Measurements from ENCODE around the gene WDR18.
A peak's percentile ranks its signal among the peaks of the same experiment; 100 is the strongest.

WDR18 gene, protein sequence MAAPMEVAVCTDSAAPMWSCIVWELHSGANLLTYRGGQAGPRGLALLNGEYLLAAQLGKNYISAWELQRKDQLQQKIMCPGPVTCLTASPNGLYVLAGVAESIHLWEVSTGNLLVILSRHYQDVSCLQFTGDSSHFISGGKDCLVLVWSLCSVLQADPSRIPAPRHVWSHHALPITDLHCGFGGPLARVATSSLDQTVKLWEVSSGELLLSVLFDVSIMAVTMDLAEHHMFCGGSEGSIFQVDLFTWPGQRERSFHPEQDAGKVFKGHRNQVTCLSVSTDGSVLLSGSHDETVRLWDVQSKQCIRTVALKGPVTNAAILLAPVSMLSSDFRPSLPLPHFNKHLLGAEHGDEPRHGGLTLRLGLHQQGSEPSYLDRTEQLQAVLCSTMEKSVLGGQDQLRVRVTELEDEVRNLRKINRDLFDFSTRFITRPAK

DNA sequence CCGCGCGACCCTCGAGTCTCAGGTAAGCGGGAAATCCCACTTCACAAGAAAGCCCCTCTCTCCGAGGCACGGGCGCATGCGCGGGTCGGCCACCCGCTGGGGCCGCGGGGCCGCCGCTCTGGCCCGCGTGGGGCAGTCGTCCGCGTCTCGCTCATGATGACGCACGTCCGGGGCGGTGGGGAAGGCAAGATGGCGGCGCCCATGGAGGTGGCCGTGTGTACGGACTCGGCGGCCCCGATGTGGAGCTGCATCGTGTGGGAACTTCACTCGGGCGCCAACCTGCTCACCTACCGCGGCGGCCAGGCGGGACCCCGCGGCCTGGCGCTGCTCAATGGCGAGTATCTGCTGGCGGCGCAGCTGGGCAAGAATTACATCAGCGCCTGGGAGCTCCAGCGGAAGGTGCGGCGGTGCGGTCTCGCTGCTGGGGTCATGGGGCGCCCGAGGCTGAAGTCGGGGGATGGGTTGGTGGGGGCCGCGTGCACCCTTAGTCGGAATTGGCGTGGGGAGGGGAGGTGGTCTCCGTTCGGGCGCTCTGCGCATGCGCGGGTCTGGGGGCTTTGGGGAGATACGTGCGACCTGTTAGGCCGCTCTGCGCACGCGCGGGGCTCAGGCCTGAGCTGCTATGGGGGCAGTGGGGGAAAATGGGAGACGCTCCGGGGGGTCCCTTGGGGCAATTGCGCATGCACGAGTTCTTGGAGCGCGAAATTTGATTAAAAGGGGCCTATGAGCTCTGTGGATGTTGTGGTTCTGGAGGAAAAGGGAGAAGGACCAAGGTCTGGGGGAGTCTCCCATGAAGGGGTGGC is at the start of gene WDR18:
Gene WDR18, plus strand, starts transcription at position 181 of the 803 bp plus-strand sequence. Its CDS starts 9 bp downstream, at position 190.
- peak; percentile 86 for DNase-seq (ENCODE audit: low read depth)
- TF ChIP-seq, protein P1, sequence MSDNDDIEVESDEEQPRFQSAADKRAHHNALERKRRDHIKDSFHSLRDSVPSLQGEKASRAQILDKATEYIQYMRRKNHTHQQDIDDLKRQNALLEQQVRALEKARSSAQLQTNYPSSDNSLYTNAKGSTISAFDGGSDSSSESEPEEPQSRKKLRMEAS (IDR thresholded peaks at IDR 0.05; ENCODE audit: low read depth, low read length), result peak; percentile 75
- TF ChIP-seq, protein P2, sequence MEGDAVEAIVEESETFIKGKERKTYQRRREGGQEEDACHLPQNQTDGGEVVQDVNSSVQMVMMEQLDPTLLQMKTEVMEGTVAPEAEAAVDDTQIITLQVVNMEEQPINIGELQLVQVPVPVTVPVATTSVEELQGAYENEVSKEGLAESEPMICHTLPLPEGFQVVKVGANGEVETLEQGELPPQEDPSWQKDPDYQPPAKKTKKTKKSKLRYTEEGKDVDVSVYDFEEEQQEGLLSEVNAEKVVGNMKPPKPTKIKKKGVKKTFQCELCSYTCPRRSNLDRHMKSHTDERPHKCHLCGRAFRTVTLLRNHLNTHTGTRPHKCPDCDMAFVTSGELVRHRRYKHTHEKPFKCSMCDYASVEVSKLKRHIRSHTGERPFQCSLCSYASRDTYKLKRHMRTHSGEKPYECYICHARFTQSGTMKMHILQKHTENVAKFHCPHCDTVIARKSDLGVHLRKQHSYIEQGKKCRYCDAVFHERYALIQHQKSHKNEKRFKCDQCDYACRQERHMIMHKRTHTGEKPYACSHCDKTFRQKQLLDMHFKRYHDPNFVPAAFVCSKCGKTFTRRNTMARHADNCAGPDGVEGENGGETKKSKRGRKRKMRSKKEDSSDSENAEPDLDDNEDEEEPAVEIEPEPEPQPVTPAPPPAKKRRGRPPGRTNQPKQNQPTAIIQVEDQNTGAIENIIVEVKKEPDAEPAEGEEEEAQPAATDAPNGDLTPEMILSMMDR (IDR thresholded peaks at IDR 0.05; ENCODE audit: low read depth, low read length), result no peak
- TF ChIP-seq MYC (IDR thresholded peaks at IDR 0.05; ENCODE audit: low read depth, low read length) (peak; percentile 90), POLR2A (IDR thresholded peaks at IDR 0.05; ENCODE audit: extremely low read depth, insufficient read length) (peak; percentile 24)
- peak within 1 kb of the TSS; percentile 69 for H3K4me3 ChIP-seq (ENCODE audit: low read depth, low read length)

DNA sequence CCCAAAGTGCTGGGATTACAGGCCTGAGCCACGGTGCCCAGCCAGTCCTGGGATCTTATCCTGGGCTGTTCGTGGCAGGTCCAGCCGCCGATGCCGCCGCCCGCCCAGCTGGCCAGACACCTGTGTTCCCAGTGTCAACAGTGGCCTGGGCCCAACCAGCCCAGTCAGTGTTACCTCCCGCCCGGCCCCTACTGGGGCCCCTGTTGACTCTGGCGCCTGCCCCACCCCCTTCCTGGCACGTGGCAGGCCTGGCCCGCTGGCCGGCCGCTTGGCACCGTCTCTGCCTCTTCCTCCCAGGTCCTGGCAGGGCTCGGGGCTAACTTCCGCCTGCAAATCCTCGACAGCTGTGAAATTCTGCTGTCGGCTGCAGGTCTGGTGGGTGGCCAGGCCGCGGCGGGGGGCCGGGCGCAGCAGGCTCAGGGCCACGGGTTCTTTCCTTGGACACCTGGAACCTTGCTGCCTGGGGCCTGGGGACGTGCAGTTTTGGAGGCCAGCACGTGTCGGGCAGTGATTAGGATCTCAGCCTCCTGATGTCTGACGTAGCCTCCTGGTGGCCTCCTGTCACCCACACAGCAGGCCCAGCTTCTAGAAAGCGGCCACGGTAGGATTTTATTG is 49.2 kb upstream of the WDR18 start:
- TF ChIP-seq, protein P2 (IDR thresholded peaks at IDR 0.05; ENCODE audit: low read depth, low read length), result no peak
- no peak for TF ChIP-seq POLR2A (IDR thresholded peaks at IDR 0.05; ENCODE audit: extremely low read depth, insufficient read length)
- no peak for TF ChIP-seq MYC (IDR thresholded peaks at IDR 0.05; ENCODE audit: low read depth, low read length)
- TF ChIP-seq, protein P1 (IDR thresholded peaks at IDR 0.05; ENCODE audit: low read depth, low read length), result no peak
- H3K4me3 ChIP-seq (ENCODE audit: low read depth, low read length), result no peak overlapping the region
- no peak for DNase-seq (ENCODE audit: low read depth)

DNA sequence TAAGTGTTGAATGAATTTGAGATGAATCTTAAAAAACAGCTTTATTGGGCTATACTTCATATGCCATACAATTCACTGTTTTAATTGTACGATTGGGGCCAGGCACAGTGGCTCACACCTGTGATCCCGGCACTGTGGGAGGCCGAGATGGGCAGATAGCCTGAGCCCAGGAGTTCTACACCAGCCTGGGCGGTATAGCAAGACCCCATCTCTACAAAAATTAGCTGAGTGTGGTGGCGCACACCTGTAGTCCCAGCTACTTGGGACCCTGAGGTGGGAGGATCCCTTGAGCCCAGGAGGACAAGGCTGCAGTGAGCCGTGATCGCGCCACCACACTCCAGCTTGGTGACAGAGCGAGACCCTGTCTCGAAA is 48.0 kb upstream of the WDR18 start:
- TF ChIP-seq MYC (IDR thresholded peaks at IDR 0.05; ENCODE audit: low read depth, low read length) (no peak), POLR2A (IDR thresholded peaks at IDR 0.05; ENCODE audit: extremely low read depth, insufficient read length) (no peak)
- TF ChIP-seq, protein P2 (IDR thresholded peaks at IDR 0.05; ENCODE audit: low read depth, low read length), result no peak
- TF ChIP-seq, protein P1 (IDR thresholded peaks at IDR 0.05; ENCODE audit: low read depth, low read length), result no peak
- no peak for DNase-seq (ENCODE audit: low read depth)
- H3K4me3 ChIP-seq (ENCODE audit: low read depth, low read length), result no peak overlapping the region

DNA sequence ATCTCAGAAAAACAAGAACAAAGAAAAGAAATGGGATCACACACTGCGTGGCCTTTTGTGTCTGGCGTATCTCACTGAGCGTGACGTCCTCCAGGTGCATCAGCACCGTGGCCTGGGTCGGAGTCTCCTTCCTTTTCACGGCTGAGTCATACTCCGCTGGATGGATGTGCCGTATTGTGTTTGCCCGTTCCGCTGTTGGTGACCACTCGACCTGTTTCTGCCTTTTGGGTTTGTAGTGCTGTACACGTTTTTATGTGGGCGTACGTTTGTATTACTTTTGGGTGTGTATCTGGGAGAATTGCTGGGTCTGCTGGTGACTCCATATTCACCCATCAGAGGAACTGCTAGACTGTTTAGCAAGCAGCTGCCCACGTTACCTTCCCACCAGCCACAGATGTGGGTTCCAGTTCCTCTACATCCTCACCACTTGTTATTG is 46.9 kb upstream of the WDR18 start:
- H3K4me3 ChIP-seq (ENCODE audit: low read depth, low read length), result no peak overlapping the region
- TF ChIP-seq, protein P1 (IDR thresholded peaks at IDR 0.05; ENCODE audit: low read depth, low read length), result no peak
- TF ChIP-seq POLR2A (IDR thresholded peaks at IDR 0.05; ENCODE audit: extremely low read depth, insufficient read length) (no peak), MYC (IDR thresholded peaks at IDR 0.05; ENCODE audit: low read depth, low read length) (no peak)
- TF ChIP-seq, protein P2 (IDR thresholded peaks at IDR 0.05; ENCODE audit: low read depth, low read length), result no peak
- no peak for DNase-seq (ENCODE audit: low read depth)

DNA sequence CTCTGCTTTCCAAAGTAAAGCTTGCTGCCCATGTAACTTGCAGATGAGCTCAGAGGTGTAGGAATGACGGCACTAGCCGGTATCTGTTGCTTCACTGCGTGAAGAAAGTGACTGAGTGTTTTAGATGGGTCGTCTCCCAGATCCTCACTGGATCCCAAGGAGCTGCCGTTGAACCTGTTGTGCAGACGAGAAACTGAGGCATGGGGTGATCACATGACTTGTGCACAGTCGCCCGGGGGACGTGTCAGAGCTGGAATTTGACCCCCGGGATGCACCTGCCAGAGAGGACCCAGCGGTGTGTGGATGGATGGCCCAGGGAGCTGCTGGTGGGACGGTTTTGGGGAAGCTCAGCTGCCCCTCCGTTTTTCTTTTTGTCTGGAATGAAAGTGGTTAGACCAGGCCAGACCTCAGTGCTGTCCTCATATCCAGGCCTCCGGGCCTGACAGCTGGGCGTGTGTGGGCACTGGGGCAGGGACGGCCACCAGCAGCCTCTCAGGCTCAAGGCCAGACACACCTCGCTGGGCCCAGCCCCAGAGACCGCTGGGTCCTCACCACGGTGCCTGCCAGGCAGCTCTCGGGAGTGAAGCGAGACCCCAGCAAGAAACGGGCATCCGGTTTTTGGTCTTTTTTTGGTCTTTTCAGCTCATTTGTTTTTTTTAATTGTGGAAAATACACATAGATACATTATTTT is 45.8 kb upstream of the WDR18 start:
- H3K4me3 ChIP-seq (ENCODE audit: low read depth, low read length), result no peak overlapping the region
- no peak for DNase-seq (ENCODE audit: low read depth)

More for the DNA sequence above, 45.8 kb upstream of the WDR18 start:
- TF ChIP-seq, protein P2 (IDR thresholded peaks at IDR 0.05; ENCODE audit: low read depth, low read length), result no peak
- TF ChIP-seq POLR2A (IDR thresholded peaks at IDR 0.05; ENCODE audit: extremely low read depth, insufficient read length) (no peak), MYC (IDR thresholded peaks at IDR 0.05; ENCODE audit: low read depth, low read length) (no peak)
- TF ChIP-seq, protein P1 (IDR thresholded peaks at IDR 0.05; ENCODE audit: low read depth, low read length), result no peak
